Stimulated activated naive B cell treated with anti-CD40 and anti-IgM and Interleukin-4, amounts not matched to agents 10 μg/mL and 1 μg/mL and 100 μg/mL, for 72 hours (primary cell): ENCODE measurements around the gene POLR2I.
"Not testable (repeated sequence)": the region's sequence is repeated elsewhere in the genome, so short reads cannot be mapped to it uniquely, and the experiment has no call there.

Experiments
- ATAC-seq, 2 donors: fragments of 150-1000 bp; cut with Tn5 transposase; replicated peaks; 2 replicates each; pipeline ENCODE4 v1.10.0; 2021; ENCODE audit warnings: moderate library complexity in 1 of 2
- DNase-seq: peaks from one replicate; pipeline ENCODE4 v3.0.0; 2021
- H3K27ac Mint-ChIP-seq: one replicate; pipeline ENCODE4 v1.8.0; 2022; ENCODE audit warnings: mild to moderate bottlenecking, mixed read lengths
- H3K27me3 Mint-ChIP-seq, 2 donors: one replicate each; pipeline ENCODE4 v1.8.0; 2022; ENCODE audit warnings: mixed read lengths in 2 of 2
- H3K36me3 Mint-ChIP-seq, 2 donors: one replicate each; pipeline ENCODE4 v1.8.0; 2022; ENCODE audit warnings: mixed read lengths in 2 of 2, mild to moderate bottlenecking in 1 of 2
- H3K4me1 Mint-ChIP-seq, 2 donors: one replicate each; pipeline ENCODE4 v1.8.0; 2022; ENCODE audit warnings: mixed read lengths in 2 of 2, mild to moderate bottlenecking in 1 of 2
- H3K4me3 Mint-ChIP-seq, 2 donors: one replicate each; pipeline ENCODE4 v1.8.0; 2022; ENCODE audit warnings: mild to moderate bottlenecking in 2 of 2, mixed read lengths in 2 of 2, moderate library complexity in 1 of 2
- H3K9me3 Mint-ChIP-seq, 2 donors: one replicate each; pipeline ENCODE4 v1.8.0; 2022; ENCODE audit warnings: mixed read lengths in 2 of 2, mild to moderate bottlenecking in 1 of 2

POLR2I gene

DNA sequence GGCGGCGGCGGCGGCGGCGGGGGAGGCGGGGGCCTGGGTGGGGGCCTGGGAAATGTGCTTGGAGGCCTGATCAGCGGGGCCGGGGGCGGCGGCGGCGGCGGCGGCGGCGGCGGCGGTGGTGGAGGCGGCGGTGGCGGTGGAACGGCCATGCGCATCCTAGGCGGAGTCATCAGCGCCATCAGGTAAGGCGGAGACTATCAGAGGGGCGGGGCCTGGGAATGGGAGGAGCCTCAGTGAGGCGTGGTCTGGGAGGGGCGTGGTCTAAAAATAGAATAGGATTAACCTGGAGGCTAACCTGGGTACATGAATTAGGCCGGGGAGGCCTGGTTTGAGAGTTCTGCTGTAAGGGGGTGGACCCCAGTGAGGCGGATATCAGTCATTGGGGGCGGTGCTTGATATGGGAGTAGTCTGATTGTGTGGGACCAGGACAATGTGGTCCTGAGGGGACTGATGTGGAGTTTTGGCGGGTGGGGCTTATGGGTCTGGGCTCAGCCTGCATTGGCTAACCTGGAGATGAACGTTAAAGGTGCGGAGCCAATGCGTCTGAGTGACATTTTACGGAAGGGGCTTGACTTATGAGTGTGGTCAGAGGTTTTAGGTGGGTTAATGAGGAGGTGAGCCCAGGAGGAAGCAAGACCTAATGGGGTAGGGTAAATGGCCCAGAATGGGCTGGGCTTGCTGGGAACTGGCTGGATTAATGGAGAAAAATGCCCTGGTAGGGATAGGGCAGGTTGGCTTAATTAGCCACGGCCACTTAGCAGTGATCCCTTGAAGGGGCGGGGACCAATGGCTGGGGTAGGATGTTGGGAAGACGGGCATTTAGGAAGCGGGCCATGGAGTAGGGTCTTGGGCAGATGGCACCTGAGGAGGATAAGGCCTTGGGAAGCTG, 26.6 kb upstream of the POLR2I start:
- ATAC-seq, result peak; percentile 70 to 75
- H3K4me3 Mint-ChIP-seq, result peak overlapping the region; percentile 84 to 97
- peak overlapping the region; percentile 97 for H3K27ac Mint-ChIP-seq
- H3K4me1 Mint-ChIP-seq, result peaks cover 21% of the 10 kb centered on the region in 2 donors
- peaks cover 0 to 2% of the 10 kb centered on the region in 2 donors for H3K27me3 Mint-ChIP-seq
- H3K9me3 Mint-ChIP-seq, result peaks cover 5% of the 10 kb centered on the region in 2 donors
- peak; percentile 84 for DNase-seq
- H3K36me3 Mint-ChIP-seq, result peaks cover 30 to 45% of the 10 kb centered on the region in 2 donors

DNA sequence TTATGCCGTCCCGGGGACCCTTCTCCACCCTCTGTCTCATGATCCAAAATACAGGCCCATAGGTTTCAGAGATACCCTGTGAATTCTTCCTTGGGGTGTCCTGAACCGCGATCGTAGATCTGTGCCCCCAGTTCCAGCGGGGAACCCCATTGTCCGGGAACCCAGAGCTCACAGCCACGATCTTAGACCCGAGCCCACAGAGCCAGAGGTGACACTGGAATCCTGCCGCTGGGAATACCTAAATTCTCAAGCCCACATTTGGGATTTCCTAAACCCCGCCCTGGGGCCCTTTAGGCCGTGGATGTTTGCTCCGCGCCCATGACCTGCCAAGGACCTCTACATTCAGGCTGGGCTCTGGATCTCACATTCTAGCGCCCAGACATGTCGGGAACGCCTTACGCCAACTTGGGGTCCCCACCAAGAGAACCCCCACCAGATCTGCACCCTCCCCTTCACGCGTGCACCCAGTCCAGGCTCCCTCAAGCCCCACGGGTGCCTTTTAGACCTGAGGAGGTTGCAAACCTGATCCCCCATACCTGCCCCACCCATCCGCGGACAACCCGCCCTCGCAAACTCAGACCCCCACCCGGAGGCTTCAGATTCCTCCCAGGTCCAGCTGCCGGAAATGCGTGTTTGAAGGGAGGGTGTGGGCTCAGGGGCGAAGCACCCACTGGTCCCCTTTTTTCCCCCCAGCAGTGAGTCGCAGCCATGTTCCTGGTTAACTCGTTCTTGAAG, 25.8 kb upstream of the POLR2I start:
- H3K4me3 Mint-ChIP-seq, result peak overlapping the region; percentile 84 to 97
- H3K36me3 Mint-ChIP-seq, result peaks cover 22 to 37% of the 10 kb centered on the region in 2 donors
- H3K27ac Mint-ChIP-seq, result peak overlapping the region; percentile 97
- peaks cover 6 to 10% of the 10 kb centered on the region in 2 donors for H3K27me3 Mint-ChIP-seq
- H3K4me1 Mint-ChIP-seq, result peaks cover 20 to 21% of the 10 kb centered on the region in 2 donors
- DNase-seq (peak; percentile 37), ATAC-seq (peak; percentile 39 to 44)
- H3K9me3 Mint-ChIP-seq, result peaks cover 5% of the 10 kb centered on the region in 2 donors

DNA sequence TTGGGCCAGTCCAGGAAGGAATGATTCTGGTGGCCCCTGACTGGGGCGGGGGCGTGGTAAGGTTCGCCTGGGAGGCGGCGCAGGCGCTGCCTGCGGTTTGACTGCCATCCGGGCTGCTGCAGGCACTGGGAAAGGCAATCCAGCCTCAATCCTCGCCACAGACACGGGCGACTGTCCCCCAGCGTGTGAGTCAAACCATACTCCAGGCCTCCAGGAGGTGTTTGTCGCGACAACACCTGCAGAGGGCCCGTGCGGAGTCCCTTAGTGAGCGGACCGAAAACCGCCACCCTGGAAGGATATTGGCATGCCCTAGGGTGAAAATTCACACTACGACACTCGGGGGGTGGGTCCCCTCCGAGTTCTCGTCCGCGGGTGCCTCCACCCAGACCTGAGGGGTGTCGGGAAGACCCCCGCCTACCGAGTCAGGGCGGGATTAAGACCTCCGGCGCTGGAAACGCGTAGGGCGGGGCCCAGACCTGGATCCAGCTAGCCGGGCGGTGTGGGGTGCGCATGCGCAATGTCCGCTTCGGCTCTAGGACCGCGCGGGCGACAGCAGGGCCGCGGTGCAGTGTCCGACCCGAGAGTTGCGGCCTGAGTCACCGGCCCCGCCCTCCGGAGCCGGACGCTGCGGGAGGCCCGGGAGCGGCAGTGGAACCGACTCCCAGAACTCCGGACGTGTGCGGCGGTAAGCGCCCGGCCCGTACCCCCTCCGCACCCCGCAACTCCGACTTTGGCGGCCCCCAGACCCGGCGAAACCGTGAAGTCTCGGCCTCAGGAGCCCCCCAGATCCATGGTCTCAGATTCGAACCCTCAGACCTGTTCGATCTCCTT, 25.0 kb upstream of the POLR2I start, which contains the start of gene CAPNS1:
Gene CAPNS1 (plus strand): TSS at position 594 of the 831 bp plus-strand sequence. CDS start 946 bp downstream, outside the sequence.
- H3K27me3 Mint-ChIP-seq, result peaks cover 11 to 16% of the 10 kb centered on the region in 2 donors
- H3K9me3 Mint-ChIP-seq, result peaks cover 5% of the 10 kb centered on the region in 2 donors
- H3K36me3 Mint-ChIP-seq, result peaks cover 22 to 30% of the 10 kb centered on the region in 2 donors
- ATAC-seq, result peak; percentile 81 to 86
- H3K4me1 Mint-ChIP-seq, result peaks cover 20 to 21% of the 10 kb centered on the region in 2 donors
- H3K27ac Mint-ChIP-seq, result peak within 1 kb of the TSS; percentile 97
- peak within 1 kb of the TSS; percentile 84 to 97 for H3K4me3 Mint-ChIP-seq
- DNase-seq, result peak; percentile 93

DNA sequence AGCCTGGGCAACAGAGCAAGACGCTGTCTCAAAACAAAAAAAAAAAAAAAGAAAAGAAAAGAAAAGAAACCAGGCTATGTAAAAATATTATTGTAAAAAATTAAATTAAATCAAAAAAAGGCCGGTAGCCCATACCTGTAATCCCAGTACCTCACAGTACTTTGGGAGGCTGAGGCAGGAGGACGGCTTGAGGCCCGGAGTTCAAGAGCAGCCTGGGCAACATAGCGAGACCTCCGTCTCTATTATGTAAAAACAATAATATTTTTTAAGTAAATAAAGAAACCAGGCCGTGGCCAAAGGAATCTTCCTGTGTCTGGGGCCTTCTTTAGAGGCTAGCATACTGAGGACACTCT, 24.4 kb upstream of the POLR2I start:
- H3K9me3 Mint-ChIP-seq, result peaks cover 5% of the 10 kb centered on the region in 2 donors
- peaks cover 22 to 28% of the 10 kb centered on the region in 2 donors for H3K36me3 Mint-ChIP-seq
- peaks cover 11 to 16% of the 10 kb centered on the region in 2 donors for H3K27me3 Mint-ChIP-seq
- peaks cover 20 to 21% of the 10 kb centered on the region in 2 donors for H3K4me1 Mint-ChIP-seq
- peak overlapping the region; percentile 97 for H3K27ac Mint-ChIP-seq
- ATAC-seq (no peak), DNase-seq (no peak)
- peak overlapping the region; percentile 84 to 97 for H3K4me3 Mint-ChIP-seq

DNA sequence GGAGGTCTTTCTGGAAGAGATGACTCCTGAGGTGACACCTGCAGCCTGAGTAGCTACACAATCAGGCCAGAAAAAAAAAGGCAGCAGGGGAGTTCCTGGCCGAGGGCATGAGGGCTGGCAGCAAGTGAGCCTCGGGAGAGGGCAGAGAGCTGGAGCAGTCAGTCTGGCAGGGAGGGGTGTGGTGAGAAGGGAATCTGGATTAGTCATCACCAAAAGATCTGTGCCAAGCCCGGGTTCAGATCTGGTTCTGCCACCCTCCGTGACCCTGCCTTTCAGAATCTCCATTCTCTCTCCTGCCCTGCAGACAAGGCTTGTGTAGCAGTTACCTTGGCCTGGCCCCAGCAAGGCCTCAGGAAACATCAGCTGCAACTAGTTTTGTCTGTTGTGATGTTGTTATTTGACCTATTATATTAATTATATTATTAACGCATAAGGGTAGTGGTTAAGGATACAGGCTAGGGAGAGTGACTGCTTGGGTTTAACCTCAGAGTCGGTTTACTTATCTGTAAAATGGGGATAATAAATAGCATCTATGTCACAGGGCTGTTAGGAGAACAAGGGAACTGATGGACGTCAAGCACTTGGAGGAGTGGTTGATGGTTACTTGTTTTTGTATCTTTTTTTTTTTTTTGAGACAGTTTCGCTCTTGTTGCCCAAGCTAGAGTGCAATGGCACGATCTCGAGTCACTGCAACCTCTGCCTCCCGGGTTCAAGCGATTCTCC, 22.4 kb upstream of the POLR2I start:
- Mint-ChIP-seq H3K4me1 (peaks cover 13 to 19% of the 10 kb centered on the region in 2 donors), H3K27me3 (peaks cover 11 to 16% of the 10 kb centered on the region in 2 donors), H3K9me3 (peaks cover 5% of the 10 kb centered on the region in 2 donors), H3K36me3 (peaks cover 12 to 15% of the 10 kb centered on the region in 2 donors), H3K4me3 (no peak overlapping the region), H3K27ac (no peak overlapping the region)
- DNase-seq (no peak), ATAC-seq (no peak)

DNA sequence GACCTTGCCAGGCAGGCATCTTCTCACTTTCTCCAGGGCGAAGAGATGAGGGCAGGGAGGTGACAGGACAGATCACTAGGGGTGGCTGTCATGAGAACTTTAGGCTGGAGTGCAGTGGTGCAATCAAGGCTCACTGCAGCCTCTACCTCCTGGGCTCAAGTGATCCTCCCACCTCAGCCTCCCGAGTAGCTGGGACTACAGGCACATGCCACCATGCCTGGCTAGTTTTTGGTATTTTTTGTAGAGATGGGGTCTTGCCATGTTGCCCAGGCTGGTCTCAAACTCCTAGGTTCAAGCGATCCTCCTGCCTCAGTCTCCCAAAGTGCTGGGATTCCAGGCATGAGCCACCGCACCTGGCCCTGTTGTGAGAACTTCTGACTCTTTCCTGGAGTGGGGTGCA, 20.2 kb upstream of the POLR2I start:
- H3K4me1 Mint-ChIP-seq, H3K27ac Mint-ChIP-seq, H3K4me3 Mint-ChIP-seq: not testable (repeated sequence)

DNA sequence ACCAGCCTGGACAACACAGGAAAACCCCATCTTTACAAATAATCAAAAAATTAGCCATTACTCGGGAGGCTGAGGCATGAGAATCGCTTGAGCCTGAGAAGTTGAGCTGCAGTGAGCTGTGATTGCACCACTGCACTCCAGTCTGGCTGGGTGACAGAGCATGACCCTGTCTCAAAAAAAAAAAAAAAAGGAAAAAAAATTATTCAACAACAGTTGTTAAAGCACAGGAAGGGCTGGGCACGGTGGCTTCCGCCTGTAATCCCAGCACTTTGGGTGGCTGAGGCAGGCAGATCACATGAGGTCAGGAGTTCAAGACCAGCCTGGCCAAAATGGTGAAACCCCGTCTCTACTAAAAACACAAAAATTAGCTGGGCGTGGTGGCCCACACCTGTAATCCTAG, 16.5 kb upstream of the POLR2I start:
- not testable (repeated sequence) for H3K36me3 Mint-ChIP-seq, DNase-seq, ATAC-seq, H3K9me3 Mint-ChIP-seq, H3K27ac Mint-ChIP-seq, H3K4me3 Mint-ChIP-seq
- Mint-ChIP-seq H3K4me1 (peaks cover 2 to 12% of the 10 kb centered on the region in 2 donors), H3K27me3 (peaks cover 11 to 14% of the 10 kb centered on the region in 2 donors)

More for the DNA sequence above, 20.2 kb upstream of the POLR2I start:
- H3K27me3 Mint-ChIP-seq, result peaks cover 11 to 16% of the 10 kb centered on the region in 2 donors
- not testable (repeated sequence) for H3K9me3 Mint-ChIP-seq, ATAC-seq, DNase-seq, H3K36me3 Mint-ChIP-seq

DNA sequence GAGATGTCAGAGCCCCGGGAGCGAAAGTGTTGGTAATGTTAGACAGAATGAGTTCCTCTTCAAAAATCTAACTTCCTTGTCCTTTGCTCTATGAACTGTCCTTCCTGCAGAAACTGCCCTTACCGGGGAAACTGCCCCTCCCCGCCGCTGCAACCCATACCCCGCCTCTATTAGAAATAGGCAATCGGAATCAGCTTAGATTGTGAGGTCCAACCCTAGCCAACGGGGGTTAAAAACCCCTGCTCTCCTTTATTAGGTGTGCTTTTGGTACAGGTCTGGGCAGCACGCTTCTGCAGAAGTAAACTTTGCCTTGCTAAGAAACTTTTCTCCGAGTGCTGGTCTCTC, 13.7 kb upstream of the POLR2I start:
- ATAC-seq, result peak; percentile 40 to 45
- Mint-ChIP-seq H3K36me3 (peaks cover 12 to 19% of the 10 kb centered on the region in 2 donors), H3K27me3 (no peaks in the 10 kb centered on the region), H3K9me3 (no peaks in the 10 kb centered on the region), H3K4me3 (peak overlapping the region; percentile 89 to 90), H3K27ac (peak overlapping the region; percentile 98), H3K4me1 (peaks cover 5 to 20% of the 10 kb centered on the region in 2 donors)
- DNase-seq, result peak; percentile 22

DNA sequence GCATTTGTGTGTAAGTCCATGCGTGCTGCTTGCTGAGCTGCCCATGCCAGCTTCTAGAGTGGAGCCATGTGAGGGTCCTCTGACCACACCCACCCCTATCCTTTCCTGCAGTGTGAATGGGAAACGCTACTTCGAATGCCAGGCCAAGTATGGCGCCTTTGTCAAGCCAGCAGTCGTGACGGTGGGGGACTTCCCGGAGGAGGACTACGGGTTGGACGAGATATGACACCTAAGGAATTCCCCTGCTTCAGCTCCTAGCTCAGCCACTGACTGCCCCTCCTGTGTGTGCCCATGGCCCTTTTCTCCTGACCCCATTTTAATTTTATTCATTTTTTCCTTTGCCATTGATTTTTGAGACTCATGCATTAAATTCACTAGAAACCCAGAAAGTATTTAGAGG, 10.9 kb upstream of the POLR2I start:
- H3K9me3 Mint-ChIP-seq, result no peaks in the 10 kb centered on the region
- H3K27me3 Mint-ChIP-seq, result no peaks in the 10 kb centered on the region
- H3K4me1 Mint-ChIP-seq, result peaks cover 9 to 14% of the 10 kb centered on the region in 2 donors
- H3K27ac Mint-ChIP-seq, result peak overlapping the region; percentile 86
- H3K4me3 Mint-ChIP-seq, result no peak overlapping the region
- ATAC-seq (no peak), DNase-seq (no peak)
- peaks cover 27 to 36% of the 10 kb centered on the region in 2 donors for H3K36me3 Mint-ChIP-seq

DNA sequence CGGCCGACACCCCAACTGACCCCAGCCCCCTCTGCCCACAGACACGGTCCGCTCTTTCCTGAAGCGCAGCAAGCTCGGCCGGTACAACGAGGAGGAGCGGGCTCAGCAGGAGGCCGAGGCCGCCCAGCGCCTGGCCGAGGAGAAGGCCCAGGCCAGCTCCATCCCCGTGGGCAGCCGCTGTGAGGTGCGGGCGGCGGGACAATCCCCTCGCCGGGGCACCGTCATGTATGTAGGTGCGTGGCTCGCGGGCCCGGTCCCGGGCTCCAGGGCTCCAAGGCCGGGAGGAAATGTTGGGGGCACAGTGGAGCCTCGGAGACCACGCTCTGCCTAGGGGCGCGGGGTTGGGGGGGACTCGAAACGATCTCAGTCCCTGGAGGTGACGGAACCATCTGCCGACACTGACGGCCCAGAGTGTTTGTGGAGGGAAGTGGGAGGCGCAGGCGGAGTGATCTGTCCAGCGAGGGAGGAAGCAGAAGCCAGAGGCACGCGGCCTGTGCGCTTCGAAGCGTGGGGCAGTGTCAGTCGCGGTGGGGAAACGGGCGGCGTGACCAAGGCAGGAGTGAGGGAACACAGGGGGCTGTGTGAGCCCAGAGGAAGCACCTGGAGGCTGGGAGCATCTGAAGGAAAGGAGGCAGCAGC, 6.9 kb upstream of the POLR2I start:
- Mint-ChIP-seq H3K27ac (no peak overlapping the region), H3K27me3 (no peaks in the 10 kb centered on the region), H3K4me3 (no peak overlapping the region), H3K36me3 (peaks cover 49 to 68% of the 10 kb centered on the region in 2 donors), H3K4me1 (peaks cover 17 to 30% of the 10 kb centered on the region in 2 donors), H3K9me3 (no peaks in the 10 kb centered on the region)
- ATAC-seq, result no peak
- DNase-seq, result no peak

DNA sequence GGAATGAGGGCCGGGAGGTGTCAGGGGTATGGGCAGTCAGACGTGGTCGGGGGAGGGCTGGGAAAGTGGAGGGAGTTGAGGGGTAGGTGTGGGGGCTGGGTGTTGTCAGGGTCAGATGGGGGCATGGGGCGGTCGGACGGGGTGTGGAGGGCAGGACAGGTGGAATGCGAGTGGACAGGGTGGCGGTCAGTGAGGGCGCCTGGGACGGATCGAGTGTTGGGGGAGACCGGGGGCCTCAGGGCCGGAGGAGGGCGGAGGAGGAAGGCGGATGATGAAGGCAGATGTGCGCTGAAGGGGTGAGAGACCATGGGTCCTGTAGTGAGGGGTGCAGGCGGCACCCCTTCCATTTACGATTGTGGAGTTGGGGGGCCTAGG, 6.3 kb upstream of the POLR2I start:
- H3K36me3 Mint-ChIP-seq, result peaks cover 51 to 70% of the 10 kb centered on the region in 2 donors
- H3K4me1 Mint-ChIP-seq, result peaks cover 21 to 35% of the 10 kb centered on the region in 2 donors
- H3K27ac Mint-ChIP-seq, result no peak overlapping the region
- no peak for DNase-seq
- no peak overlapping the region for H3K4me3 Mint-ChIP-seq
- no peaks in the 10 kb centered on the region for H3K9me3 Mint-ChIP-seq
- no peak for ATAC-seq
- no peaks in the 10 kb centered on the region for H3K27me3 Mint-ChIP-seq

DNA sequence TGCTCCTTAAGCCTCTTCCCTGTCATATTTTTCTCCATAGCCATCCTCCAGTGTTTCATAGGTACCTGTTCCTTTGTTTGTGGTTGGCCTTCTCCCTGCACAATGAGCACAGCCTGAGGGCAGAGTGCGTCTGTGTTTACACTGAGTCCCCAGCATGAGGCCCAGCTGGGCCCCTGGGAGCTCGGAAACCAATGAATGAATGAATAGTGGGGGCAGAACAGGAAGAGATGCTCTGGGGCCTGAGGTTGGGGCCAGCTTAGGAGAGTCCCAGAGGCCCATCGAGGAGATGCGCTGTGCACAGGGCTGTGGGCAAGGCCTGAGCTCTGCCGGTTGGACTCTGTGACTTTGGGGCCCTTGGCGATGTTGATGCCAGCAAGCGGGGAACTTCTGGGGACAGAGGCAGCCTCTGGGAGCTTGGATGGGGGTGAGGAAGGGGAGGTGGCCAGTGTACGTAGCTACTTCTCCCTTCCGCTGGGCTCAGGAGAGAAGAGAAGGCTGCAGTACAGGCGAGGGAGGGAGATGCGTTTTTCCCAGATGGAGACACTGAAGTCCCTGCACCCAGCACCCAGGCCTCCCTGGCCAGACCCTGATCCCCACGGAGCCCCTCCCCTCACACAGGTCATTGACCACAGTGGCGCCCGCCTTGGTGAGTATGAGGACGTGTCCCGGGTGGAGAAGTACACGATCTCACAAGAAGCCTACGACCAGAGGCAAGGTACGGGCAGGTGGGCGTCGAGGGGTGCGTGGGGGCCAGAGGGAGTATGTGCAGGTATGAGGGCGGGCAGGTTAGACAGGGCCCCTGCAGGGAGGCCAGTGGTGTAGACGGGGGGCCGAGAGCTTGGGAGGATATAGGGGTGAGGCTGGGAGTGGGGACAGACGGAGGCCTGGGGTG, 5.7 kb upstream of the POLR2I start:
- Mint-ChIP-seq H3K36me3 (peaks cover 45 to 64% of the 10 kb centered on the region in 2 donors), H3K27ac (peak overlapping the region; percentile 25), H3K4me3 (no peak overlapping the region)

More for the DNA sequence above, 5.7 kb upstream of the POLR2I start:
- Mint-ChIP-seq H3K27me3 (no peaks in the 10 kb centered on the region), H3K4me1 (peaks cover 23 to 33% of the 10 kb centered on the region in 2 donors), H3K9me3 (no peaks in the 10 kb centered on the region)
- ATAC-seq (no peak), DNase-seq (no peak)
